ENCODE measurements around the gene SLC4A1. TPM values are rescaled to one million over a fixed set of nuclear protein-coding genes. Genes with fewer than 3 reads are reported as not detected.

Gene SLC4A1
- polyA plus RNA-seq, 1 donor (not counting 4 experiments of a cell fraction or from before 2014, with no cell fraction given), result not detected

DNA sequence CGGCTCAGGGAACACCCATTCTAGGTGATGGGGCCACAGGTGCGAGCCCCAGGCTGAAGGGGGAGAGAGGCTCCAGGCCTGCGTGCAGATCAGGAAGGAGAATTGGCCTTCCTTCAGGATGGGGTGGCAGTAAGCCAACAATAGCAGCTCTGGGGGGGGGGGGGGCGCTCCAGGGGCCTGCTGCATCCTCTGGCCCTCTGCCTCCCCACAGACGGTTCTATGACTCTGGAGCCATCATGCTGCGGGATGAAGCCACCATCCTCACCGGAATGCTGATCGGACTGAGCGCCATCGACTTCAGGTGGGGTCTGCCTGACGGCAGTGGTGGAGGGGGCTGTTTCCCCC is 46.6 kb upstream of the SLC4A1 start:
- DNase-seq (ENCODE audit: low read depth, low spot score) (no peak), FAIRE-seq (no peak)
- no peak for TF ChIP-seq CTCF (optimal IDR thresholded peaks at IDR 0.05 in 1 of 3, IDR thresholded peaks at IDR 0.05 in 1 of 3, conservative IDR thresholded peaks at IDR 0.05 in 1 of 3; ENCODE audit: extremely low read depth in 1 of 3, insufficient read depth in 2 of 3, low read length in 3 of 3)
- peak; percentile 70 for TF ChIP-seq EZH2 (IDR thresholded peaks at IDR 0.05; ENCODE audit: low read length)
- H3K9ac ChIP-seq (ENCODE audit: control insufficient read depth, extremely low read depth, insufficient read depth, low read length), result no peak overlapping the region
- H3K4me2 ChIP-seq (ENCODE audit: control insufficient read depth, extremely low read depth, insufficient read depth, low read depth, low read length), result peak overlapping the region; percentile 74
- H3K27me3 ChIP-seq (ENCODE audit: control insufficient read depth, extremely low read depth, insufficient read depth, low read length), result peaks cover 31% of the 10 kb centered on the region
- no peaks in the 10 kb centered on the region for H3K9me1 ChIP-seq (ENCODE audit: control insufficient read depth, extremely low read depth, insufficient read depth, low read length)
- no peaks in the 10 kb centered on the region for H3K9me3 ChIP-seq (ENCODE audit: control insufficient read depth, low read depth, low read length)
- peaks cover 2% of the 10 kb centered on the region for H4K20me1 ChIP-seq (ENCODE audit: control insufficient read depth, extremely low read depth, insufficient read depth, low read length)
- H3K27ac ChIP-seq (ENCODE audit: control insufficient read depth, insufficient read depth, low read length), result no peak overlapping the region
- peaks cover 1 to 6% of the 10 kb centered on the region in 2 experiments for H3K36me3 ChIP-seq (ENCODE audit: control insufficient read depth in 2 of 2, extremely low read depth in 1 of 2, insufficient read depth in 2 of 2, low read length in 2 of 2)
- no peak overlapping the region for H2AFZ ChIP-seq (ENCODE audit: control insufficient read depth, low read length)
- no peaks in the 10 kb centered on the region for H3K79me2 ChIP-seq (ENCODE audit: control insufficient read depth, insufficient read depth, low read length)
- peaks cover 15% of the 10 kb centered on the region for H3K4me1 ChIP-seq (ENCODE audit: control insufficient read depth, extremely low read depth, insufficient read depth, low read length)
- dilution Hi-C loops (cut with MboI; ENCODE audit: extremely low pct_ligation_motif_present, low sequenced_read_pairs), result no loop called here
- peak overlapping the region in 2 of 3 experiments; percentile 39 to 42 for H3K4me3 ChIP-seq (ENCODE audit: control insufficient read depth in 2 of 3, extremely low read depth in 1 of 3, insufficient read depth in 2 of 3, low read depth in 1 of 3, low read length in 3 of 3)

GRCh38 chr17:44314031-44314430 is 46.1 kb upstream of the SLC4A1 start:
- DNase-seq (ENCODE audit: low read depth, low spot score) (no peak), FAIRE-seq (no peak)
- Histone ChIP-seq H2AFZ (ENCODE audit: control insufficient read depth, low read length) (no peak overlapping the region), H3K9ac (ENCODE audit: control insufficient read depth, extremely low read depth, insufficient read depth, low read length) (no peak overlapping the region), H3K36me3 (ENCODE audit: control insufficient read depth in 2 of 2, extremely low read depth in 1 of 2, insufficient read depth in 2 of 2, low read length in 2 of 2) (peaks cover 0 to 3% of the 10 kb centered on the region in 2 experiments), H3K9me1 (ENCODE audit: control insufficient read depth, extremely low read depth, insufficient read depth, low read length) (no peaks in the 10 kb centered on the region), H3K79me2 (ENCODE audit: control insufficient read depth, insufficient read depth, low read length) (no peaks in the 10 kb centered on the region), H3K9me3 (ENCODE audit: control insufficient read depth, low read depth, low read length) (no peaks in the 10 kb centered on the region), H3K4me2 (ENCODE audit: control insufficient read depth, extremely low read depth, insufficient read depth, low read depth, low read length) (no peak overlapping the region), H4K20me1 (ENCODE audit: control insufficient read depth, extremely low read depth, insufficient read depth, low read length) (peaks cover 2% of the 10 kb centered on the region), H3K27ac (ENCODE audit: control insufficient read depth, insufficient read depth, low read length) (no peak overlapping the region), H3K4me1 (ENCODE audit: control insufficient read depth, extremely low read depth, insufficient read depth, low read length) (peaks cover 19% of the 10 kb centered on the region), H3K27me3 (ENCODE audit: control insufficient read depth, extremely low read depth, insufficient read depth, low read length) (peaks cover 31% of the 10 kb centered on the region), H3K4me3 (ENCODE audit: control insufficient read depth in 2 of 3, extremely low read depth in 1 of 3, insufficient read depth in 2 of 3, low read depth in 1 of 3, low read length in 3 of 3) (no peak overlapping the region)
- TF ChIP-seq CTCF (optimal IDR thresholded peaks at IDR 0.05 in 1 of 3, IDR thresholded peaks at IDR 0.05 in 1 of 3, conservative IDR thresholded peaks at IDR 0.05 in 1 of 3; ENCODE audit: extremely low read depth in 1 of 3, insufficient read depth in 2 of 3, low read length in 3 of 3), result no peak
- TF ChIP-seq EZH2 (IDR thresholded peaks at IDR 0.05; ENCODE audit: low read length), result no peak
- dilution Hi-C loops (cut with MboI; ENCODE audit: extremely low pct_ligation_motif_present, low sequenced_read_pairs), result no loop called here

Data from keratinocyte (primary cell).